GM23338 (cell line): Measurements from ENCODE around the gene SAMD11. TPM values are rescaled to one million over a fixed set of nuclear protein-coding genes. Genes with fewer than 3 reads are reported as not detected.

Source experiments
- ATAC-seq: fragments of 200-7000 bp; cut with Tn5 transposase; 3 replicates; pipeline ENCODE4 v1.9.1; 2020
- DNase-seq: peaks from one replicate; pipeline ENCODE4 v3.0.0-alpha.2; 2015; ENCODE audit warnings: low spot score
- H2AFZ ChIP-seq: fragments of 200-600 bp; sonication (generic); 2 replicates; pipeline ENCODE4 v1.8.0; 2016; ENCODE audit warnings: antibody characterized with exemption, mild to moderate bottlenecking, moderate library complexity
- H3F3A ChIP-seq: fragments of 200-600 bp; sonication (generic); replicated peaks from 2 replicates; pipeline ENCODE4 v1.8.0; 2017; ENCODE audit warnings: antibody characterized with exemption, mixed run types, low read depth
- H3K27ac ChIP-seq: fragments of 200-600 bp; sonication (generic); 2 replicates; pipeline ENCODE4 v1.6.1; 2016; ENCODE audit warnings: low read depth
- H3K27me3 ChIP-seq: fragments of 200-600 bp; sonication (generic); 2 replicates; pipeline ENCODE4 v1.8.0; 2016; ENCODE audit warnings: mild to moderate bottlenecking, mixed run types, moderate library complexity; ENCODE audit not compliant: insufficient read depth
- H3K36me3 ChIP-seq: fragments of 200-600 bp; sonication (generic); 2 replicates; pipeline ENCODE4 v1.8.0; 2016; ENCODE audit warnings: mild to moderate bottlenecking; ENCODE audit not compliant: insufficient read depth
- H3K4me1 ChIP-seq: fragments of 200-600 bp; sonication (generic); 2 replicates; pipeline ENCODE4 v1.8.0; 2016; ENCODE audit warnings: mild to moderate bottlenecking, moderate library complexity; ENCODE audit not compliant: insufficient read depth
- H3K4me2 ChIP-seq: fragments of 200-600 bp; sonication (generic); 2 replicates; pipeline ENCODE4 v1.7.1; 2017; ENCODE audit warnings: mixed run types
- H3K4me3 ChIP-seq: fragments of 200-600 bp; sonication (generic); 2 replicates; pipeline ENCODE4 v1.6.1; 2016; ENCODE audit warnings: mixed run types
- H3K79me2 ChIP-seq: fragments of 200-600 bp; sonication (generic); replicated peaks from 2 replicates; pipeline ENCODE4 v1.8.0; 2017; ENCODE audit warnings: mild to moderate bottlenecking; ENCODE audit not compliant: insufficient read depth
- H3K9me2 ChIP-seq: fragments of 200-600 bp; sonication (generic); 2 replicates; pipeline ENCODE4 v1.8.0; 2017; ENCODE audit not compliant: insufficient read depth
- H4K20me1 ChIP-seq: fragments of 200-600 bp; sonication (generic); replicated peaks from 2 replicates; pipeline ENCODE4 v1.8.0; 2017; ENCODE audit warnings: mild to moderate bottlenecking; ENCODE audit not compliant: insufficient read depth
- H3K27ac Mint-ChIP-seq: 2 replicates; pipeline ENCODE4 v1.8.0; 2020; ENCODE audit warnings: inconsistent platforms, mild to moderate bottlenecking, moderate library complexity, mixed read lengths
- H3K27me3 Mint-ChIP-seq: 3 replicates; pipeline ENCODE4 v1.8.0; 2022; ENCODE audit warnings: low read depth, mild to moderate bottlenecking, moderate library complexity, mixed read lengths, inconsistent platforms; ENCODE audit not compliant: insufficient read depth, poor library complexity
- H3K36me3 Mint-ChIP-seq: 3 replicates; pipeline ENCODE4 v1.8.0; 2021; ENCODE audit warnings: low read depth, mild to moderate bottlenecking, inconsistent platforms, moderate library complexity, mixed read lengths
- H3K4me1 Mint-ChIP-seq: 3 replicates; pipeline ENCODE4 v1.8.0; 2020; ENCODE audit warnings: mild to moderate bottlenecking, inconsistent platforms, mixed read lengths
- H3K4me3 Mint-ChIP-seq: 3 replicates; pipeline ENCODE4 v1.8.0; 2021; ENCODE audit warnings: moderate library complexity, mild to moderate bottlenecking, inconsistent platforms, mixed read lengths
- H3K9me3 Mint-ChIP-seq: 3 replicates; pipeline ENCODE4 v1.8.0; 2020; ENCODE audit warnings: moderate library complexity, mild to moderate bottlenecking, inconsistent platforms, mixed read lengths
- EZH2 ChIP-seq: fragments of 200-600 bp; sonication (generic); IDR thresholded peaks from one replicate; pipeline ENCODE4 v1.8.0; 2017; ENCODE audit warnings: antibody characterized with exemption, mild to moderate bottlenecking, low read depth; ENCODE audit not compliant: unreplicated experiment
- EZH2phosphoT487 ChIP-seq: fragments of 200-600 bp; sonication (generic); IDR thresholded peaks from one replicate; pipeline ENCODE4 v1.8.1; 2018; ENCODE audit warnings: antibody characterized with exemption; ENCODE audit not compliant: unreplicated experiment
- POLR2AphosphoS5 ChIP-seq: IDR thresholded peaks from 2 replicates; pipeline ENCODE4 v1.6.1; 2016; ENCODE audit warnings: antibody characterized with exemption, low read depth
- STAT1 ChIP-seq: IDR thresholded peaks from one replicate; pipeline ENCODE4 v1.6.1; 2016; ENCODE audit warnings: antibody characterized with exemption; ENCODE audit not compliant: unreplicated experiment
- polyA plus RNA-seq: library from polyadenylated mRNA; unstranded; fragments of >200 nt; fragmentation: Nextera tagmentation; extraction: Ambion mirVana; gene quantifications from 2 replicates; pipeline ENCODE4 v1.2.1, GENCODE V29; 2016
- total RNA-seq: library from RNA; depleted of rRNA; stranded (reverse); fragments of >200 nt; shearing (Covaris generic); gene quantifications from 2 replicates; pipeline ENCODE4 v1.2.3, GENCODE V29; 2014
- TF ChIP-seq, protein P1 (sequence below): IDR thresholded peaks from 2 replicates; pipeline ENCODE4 v1.6.1; 2016; ENCODE audit warnings: antibody characterized with exemption
- TF ChIP-seq, protein P2 (sequence below), 2 experiments: fragments of 200-600 bp in 1 of 2; sonication (generic) in 1 of 2; conservative IDR thresholded peaks; 2 replicates each; pipeline versions ENCODE4 v1.5.1 to v1.6.1; 2016 to 2017; ENCODE audit warnings: antibody characterized with exemption in 2 of 2, low read depth in 2 of 2, mild to moderate bottlenecking in 2 of 2, moderate library complexity in 1 of 2
- TF ChIP-seq, protein P3 (sequence below): fragments of 250-450 bp; sonication (Bioruptor Pico); IDR thresholded peaks from 2 replicates; pipeline ENCODE4 v1.5.0; 2020; ENCODE audit warnings: mild to moderate bottlenecking, moderate library complexity

Gene SAMD11
- total and polyA plus RNA-seq, 2 experiments from 2014 or later = 0.14 to 0.40 TPM

DNA sequence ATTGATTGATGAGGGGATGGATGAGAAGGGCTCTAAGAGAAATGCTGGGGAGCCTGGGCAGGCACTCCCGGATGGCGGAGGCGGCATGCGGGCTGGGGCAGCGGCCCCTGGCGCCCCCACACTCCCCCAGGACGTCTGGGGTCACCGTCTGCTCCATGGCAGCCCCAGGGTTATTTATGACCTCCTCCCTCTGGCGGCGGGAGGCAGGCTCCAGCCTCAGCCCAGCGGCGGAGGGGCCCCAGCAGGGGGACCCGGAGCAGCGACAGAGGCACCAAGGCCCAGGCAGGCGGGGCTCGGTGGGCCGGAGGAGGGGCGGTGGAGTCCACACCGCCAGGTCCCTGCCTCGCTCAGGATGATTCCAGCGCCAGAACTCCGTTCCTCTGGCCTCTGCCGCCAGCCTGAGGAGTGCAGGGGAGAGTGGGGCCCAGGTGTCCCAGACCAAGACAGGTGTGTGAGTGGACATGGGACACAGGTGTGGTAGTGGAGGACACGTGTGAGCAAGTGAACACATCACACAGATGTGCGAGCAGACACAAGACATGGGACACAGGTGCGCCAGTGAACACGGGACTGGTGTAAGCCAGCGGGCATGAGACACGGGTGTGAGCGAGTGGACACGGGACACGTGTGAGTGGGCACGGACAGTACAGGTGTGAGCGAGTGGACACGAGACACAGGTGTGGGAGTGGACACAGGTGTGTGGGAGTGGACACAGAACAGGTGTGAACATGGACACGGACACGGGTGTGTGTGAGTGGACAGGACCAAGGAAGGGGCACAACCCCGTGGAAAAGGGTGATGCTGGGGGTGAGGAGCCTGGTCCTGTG lies 2.5 kb upstream of the SAMD11 start:
- Histone ChIP-seq H3K27me3 (peaks cover 92% of the 10 kb centered on the region), H3K4me1 (peaks cover 8% of the 10 kb centered on the region; the same call in 1 of the 2 replicates), H3K9me2 (no peaks in the 10 kb centered on the region), H3K36me3 (no peaks in the 10 kb centered on the region), H3F3A (no peaks in the 10 kb centered on the region), H3K79me2 (no peaks in the 10 kb centered on the region), H3K4me3 (peak overlapping the region; percentile 47), H4K20me1 (no peaks in the 10 kb centered on the region; the same call in none of the 2 replicates), H3K4me2 (peak overlapping the region; percentile 73), H2AFZ (no peak overlapping the region), H3K27ac (no peak overlapping the region)
- DNase-seq (peak; percentile 91), ATAC-seq (peak; percentile 63)
- Mint-ChIP-seq H3K36me3 (no peaks in the 10 kb centered on the region), H3K4me1 (peaks cover 18% of the 10 kb centered on the region), H3K27ac (no peak overlapping the region), H3K27me3 (peaks cover 72% of the 10 kb centered on the region), H3K9me3 (no peaks in the 10 kb centered on the region), H3K4me3 (peak overlapping the region; percentile 29; the same call in 2 of the 3 replicates)
- TF ChIP-seq EZH2 (peak; percentile 43), EZH2phosphoT487 (peak; percentile 59)
- TF ChIP-seq, protein P1, sequence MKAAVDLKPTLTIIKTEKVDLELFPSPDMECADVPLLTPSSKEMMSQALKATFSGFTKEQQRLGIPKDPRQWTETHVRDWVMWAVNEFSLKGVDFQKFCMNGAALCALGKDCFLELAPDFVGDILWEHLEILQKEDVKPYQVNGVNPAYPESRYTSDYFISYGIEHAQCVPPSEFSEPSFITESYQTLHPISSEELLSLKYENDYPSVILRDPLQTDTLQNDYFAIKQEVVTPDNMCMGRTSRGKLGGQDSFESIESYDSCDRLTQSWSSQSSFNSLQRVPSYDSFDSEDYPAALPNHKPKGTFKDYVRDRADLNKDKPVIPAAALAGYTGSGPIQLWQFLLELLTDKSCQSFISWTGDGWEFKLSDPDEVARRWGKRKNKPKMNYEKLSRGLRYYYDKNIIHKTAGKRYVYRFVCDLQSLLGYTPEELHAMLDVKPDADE = no peak
- TF ChIP-seq, protein P2, sequence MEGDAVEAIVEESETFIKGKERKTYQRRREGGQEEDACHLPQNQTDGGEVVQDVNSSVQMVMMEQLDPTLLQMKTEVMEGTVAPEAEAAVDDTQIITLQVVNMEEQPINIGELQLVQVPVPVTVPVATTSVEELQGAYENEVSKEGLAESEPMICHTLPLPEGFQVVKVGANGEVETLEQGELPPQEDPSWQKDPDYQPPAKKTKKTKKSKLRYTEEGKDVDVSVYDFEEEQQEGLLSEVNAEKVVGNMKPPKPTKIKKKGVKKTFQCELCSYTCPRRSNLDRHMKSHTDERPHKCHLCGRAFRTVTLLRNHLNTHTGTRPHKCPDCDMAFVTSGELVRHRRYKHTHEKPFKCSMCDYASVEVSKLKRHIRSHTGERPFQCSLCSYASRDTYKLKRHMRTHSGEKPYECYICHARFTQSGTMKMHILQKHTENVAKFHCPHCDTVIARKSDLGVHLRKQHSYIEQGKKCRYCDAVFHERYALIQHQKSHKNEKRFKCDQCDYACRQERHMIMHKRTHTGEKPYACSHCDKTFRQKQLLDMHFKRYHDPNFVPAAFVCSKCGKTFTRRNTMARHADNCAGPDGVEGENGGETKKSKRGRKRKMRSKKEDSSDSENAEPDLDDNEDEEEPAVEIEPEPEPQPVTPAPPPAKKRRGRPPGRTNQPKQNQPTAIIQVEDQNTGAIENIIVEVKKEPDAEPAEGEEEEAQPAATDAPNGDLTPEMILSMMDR (conservative IDR thresholded peaks at IDR 0.05; ENCODE audit: low read depth in 2 of 2) = peak; percentile 36 to 37; a peak in 3 of 4 replicates

DNA sequence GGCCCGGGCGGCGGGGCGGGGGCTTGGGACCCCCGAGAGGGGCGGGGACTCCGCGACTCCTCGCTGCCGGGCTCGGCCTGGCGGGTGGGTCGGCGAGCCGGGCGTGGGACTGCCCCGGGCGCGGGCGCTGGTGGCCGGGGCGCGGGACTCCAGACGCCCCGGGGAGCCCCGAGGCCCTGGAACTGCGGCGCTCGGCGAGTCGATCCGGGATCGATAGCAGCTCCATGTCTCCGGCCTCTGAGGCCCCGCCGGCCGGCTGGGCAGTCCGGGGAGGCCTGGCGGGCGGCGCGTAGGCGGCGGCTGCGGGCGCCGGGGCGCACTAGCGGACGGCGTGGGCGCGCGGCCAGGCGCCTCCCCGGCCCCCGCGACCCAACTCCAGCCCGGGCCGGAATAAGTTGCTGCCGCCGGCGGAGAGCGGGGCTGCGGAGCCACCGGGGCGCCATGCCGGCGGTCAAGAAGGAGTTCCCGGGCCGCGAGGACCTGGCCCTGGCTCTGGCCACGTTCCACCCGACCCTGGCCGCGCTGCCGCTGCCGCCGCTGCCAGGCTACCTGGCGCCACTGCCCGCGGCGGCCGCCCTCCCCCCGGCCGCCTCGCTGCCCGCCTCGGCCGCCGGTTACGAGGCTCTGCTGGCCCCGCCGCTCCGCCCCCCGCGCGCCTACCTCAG lies 400 bp downstream of the SAMD11 start:
- Mint-ChIP-seq H3K36me3 (no peaks in the 10 kb centered on the region), H3K4me3 (no peak overlapping the region), H3K27ac (no peak overlapping the region), H3K27me3 (peaks cover 84% of the 10 kb centered on the region), H3K4me1 (peaks cover 22% of the 10 kb centered on the region), H3K9me3 (no peaks in the 10 kb centered on the region)
- no peaks in the 10 kb centered on the region for H3K9me2 ChIP-seq
- H2AFZ ChIP-seq = no peak overlapping the region
- no peaks in the 10 kb centered on the region for H3K36me3 ChIP-seq
- H3K27ac ChIP-seq = no peak overlapping the region
- H3K4me1 ChIP-seq = peaks cover 9% of the 10 kb centered on the region; the same call in 1 of the 2 replicates
- no peak for ATAC-seq
- H3K27me3 ChIP-seq = peaks cover 100% of the 10 kb centered on the region
- H3K4me2 ChIP-seq = peak overlapping the region; percentile 90; the same call in 1 of the 2 replicates
- H4K20me1 ChIP-seq = no peaks in the 10 kb centered on the region; the same call in none of the 2 replicates
- no peaks in the 10 kb centered on the region for H3K79me2 ChIP-seq
- DNase-seq = no peak
- no peaks in the 10 kb centered on the region for H3F3A ChIP-seq
- peak overlapping the region; percentile 58 for H3K4me3 ChIP-seq
- TF ChIP-seq POLR2AphosphoS5 (no peak), STAT1 (no peak)
- TF ChIP-seq, protein P2 (conservative IDR thresholded peaks at IDR 0.05; ENCODE audit: low read depth in 2 of 2) = no peak
- TF ChIP-seq, protein P3, sequence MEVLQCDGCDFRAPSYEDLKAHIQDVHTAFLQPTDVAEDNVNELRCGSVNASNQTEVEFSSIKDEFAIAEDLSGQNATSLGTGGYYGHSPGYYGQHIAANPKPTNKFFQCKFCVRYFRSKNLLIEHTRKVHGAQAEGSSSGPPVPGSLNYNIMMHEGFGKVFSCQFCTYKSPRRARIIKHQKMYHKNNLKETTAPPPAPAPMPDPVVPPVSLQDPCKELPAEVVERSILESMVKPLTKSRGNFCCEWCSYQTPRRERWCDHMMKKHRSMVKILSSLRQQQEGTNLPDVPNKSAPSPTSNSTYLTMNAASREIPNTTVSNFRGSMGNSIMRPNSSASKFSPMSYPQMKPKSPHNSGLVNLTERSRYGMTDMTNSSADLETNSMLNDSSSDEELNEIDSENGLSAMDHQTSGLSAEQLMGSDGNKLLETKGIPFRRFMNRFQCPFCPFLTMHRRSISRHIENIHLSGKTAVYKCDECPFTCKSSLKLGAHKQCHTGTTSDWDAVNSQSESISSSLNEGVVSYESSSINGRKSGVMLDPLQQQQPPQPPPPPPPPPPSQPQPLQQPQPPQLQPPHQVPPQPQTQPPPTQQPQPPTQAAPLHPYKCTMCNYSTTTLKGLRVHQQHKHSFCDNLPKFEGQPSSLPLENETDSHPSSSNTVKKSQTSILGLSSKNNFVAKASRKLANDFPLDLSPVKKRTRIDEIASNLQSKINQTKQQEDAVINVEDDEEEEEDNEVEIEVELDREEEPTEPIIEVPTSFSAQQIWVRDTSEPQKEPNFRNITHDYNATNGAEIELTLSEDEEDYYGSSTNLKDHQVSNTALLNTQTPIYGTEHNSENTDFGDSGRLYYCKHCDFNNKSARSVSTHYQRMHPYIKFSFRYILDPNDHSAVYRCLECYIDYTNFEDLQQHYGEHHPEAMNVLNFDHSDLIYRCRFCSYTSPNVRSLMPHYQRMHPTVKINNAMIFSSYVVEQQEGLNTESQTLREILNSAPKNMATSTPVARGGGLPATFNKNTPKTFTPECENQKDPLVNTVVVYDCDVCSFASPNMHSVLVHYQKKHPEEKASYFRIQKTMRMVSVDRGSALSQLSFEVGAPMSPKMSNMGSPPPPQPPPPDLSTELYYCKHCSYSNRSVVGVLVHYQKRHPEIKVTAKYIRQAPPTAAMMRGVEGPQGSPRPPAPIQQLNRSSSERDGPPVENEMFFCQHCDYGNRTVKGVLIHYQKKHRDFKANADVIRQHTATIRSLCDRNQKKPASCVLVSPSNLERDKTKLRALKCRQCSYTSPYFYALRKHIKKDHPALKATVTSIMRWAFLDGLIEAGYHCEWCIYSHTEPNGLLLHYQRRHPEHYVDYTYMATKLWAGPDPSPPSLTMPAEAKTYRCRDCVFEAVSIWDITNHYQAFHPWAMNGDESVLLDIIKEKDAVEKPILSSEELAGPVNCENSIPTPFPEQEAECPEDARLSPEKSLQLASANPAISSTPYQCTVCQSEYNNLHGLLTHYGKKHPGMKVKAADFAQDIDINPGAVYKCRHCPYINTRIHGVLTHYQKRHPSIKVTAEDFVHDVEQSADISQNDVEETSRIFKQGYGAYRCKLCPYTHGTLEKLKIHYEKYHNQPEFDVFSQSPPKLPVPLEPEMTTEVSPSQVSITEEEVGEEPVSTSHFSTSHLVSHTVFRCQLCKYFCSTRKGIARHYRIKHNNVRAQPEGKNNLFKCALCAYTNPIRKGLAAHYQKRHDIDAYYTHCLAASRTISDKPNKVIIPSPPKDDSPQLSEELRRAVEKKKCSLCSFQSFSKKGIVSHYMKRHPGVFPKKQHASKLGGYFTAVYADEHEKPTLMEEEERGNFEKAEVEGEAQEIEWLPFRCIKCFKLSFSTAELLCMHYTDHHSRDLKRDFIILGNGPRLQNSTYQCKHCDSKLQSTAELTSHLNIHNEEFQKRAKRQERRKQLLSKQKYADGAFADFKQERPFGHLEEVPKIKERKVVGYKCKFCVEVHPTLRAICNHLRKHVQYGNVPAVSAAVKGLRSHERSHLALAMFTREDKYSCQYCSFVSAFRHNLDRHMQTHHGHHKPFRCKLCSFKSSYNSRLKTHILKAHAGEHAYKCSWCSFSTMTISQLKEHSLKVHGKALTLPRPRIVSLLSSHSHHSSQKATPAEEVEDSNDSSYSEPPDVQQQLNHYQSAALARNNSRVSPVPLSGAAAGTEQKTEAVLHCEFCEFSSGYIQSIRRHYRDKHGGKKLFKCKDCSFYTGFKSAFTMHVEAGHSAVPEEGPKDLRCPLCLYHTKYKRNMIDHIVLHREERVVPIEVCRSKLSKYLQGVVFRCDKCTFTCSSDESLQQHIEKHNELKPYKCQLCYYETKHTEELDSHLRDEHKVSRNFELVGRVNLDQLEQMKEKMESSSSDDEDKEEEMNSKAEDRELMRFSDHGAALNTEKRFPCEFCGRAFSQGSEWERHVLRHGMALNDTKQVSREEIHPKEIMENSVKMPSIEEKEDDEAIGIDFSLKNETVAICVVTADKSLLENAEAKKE (CRISPR knock-in tag) = no peak
